ENCODE data around the gene CFAP100. TPM values are rescaled to one million over a fixed set of nuclear protein-coding genes. Genes with fewer than 3 reads are reported as not detected.

CFAP100 gene
- total and polyA plus RNA-seq, 7 experiments from 2014 or later, result not detected

- peaks cover 3 to 8% of the 10 kb centered on the region in 2 donors for H3K27me3 ChIP-seq (ENCODE audit: control insufficient read depth in 2 of 2, insufficient read depth in 2 of 2, low read length in 2 of 2)
- no peak overlapping the region for H3K4me3 ChIP-seq (ENCODE audit: low read length)
- H3K27ac Mint-ChIP-seq, result no peak overlapping the region
- H3K4me1 Mint-ChIP-seq, result peaks cover 4 to 13% (median 7%) of the 10 kb centered on the region in 7 donors
- ChIA-PET POLR2A (no interaction called here), CTCF (no interaction called here)
- DNase-seq, result no peak
- no peak overlapping the region for H3K4me3 Mint-ChIP-seq
- H3K27ac ChIP-seq (ENCODE audit: low read depth, low read length), result no peak overlapping the region
- ATAC-seq, result no peak
- no peaks in the 10 kb centered on the region for H3K36me3 Mint-ChIP-seq
- intact Hi-C loops (cut with micrococcal nuclease), result loop anchor here in 1 of 2 donors (10.0 kb wide), 1 partner anchor 438 kb away; no protein-coding TSS in a partner anchor
- no peaks in the 10 kb centered on the region for H3K36me3 ChIP-seq (ENCODE audit: control insufficient read depth in 2 of 3, insufficient read depth in 3 of 3, low read length in 3 of 3)
- no peaks in the 10 kb centered on the region for H3K9me3 Mint-ChIP-seq
- peaks cover 0 to 3% of the 10 kb centered on the region in 2 donors for H3K4me1 ChIP-seq (ENCODE audit: control insufficient read depth in 2 of 2, insufficient read depth in 2 of 2, low read length in 2 of 2)
- H3K27me3 Mint-ChIP-seq, result peaks cover 10 to 23% (median 14%) of the 10 kb centered on the region in 5 donors
- no peaks in the 10 kb centered on the region for H3K9me3 ChIP-seq (ENCODE audit: control insufficient read depth in 2 of 3, low read length in 3 of 3)
These were observed 41.9 kb upstream of the CFAP100 start for GRCh38 chr3:126352476-126353454.

DNA sequence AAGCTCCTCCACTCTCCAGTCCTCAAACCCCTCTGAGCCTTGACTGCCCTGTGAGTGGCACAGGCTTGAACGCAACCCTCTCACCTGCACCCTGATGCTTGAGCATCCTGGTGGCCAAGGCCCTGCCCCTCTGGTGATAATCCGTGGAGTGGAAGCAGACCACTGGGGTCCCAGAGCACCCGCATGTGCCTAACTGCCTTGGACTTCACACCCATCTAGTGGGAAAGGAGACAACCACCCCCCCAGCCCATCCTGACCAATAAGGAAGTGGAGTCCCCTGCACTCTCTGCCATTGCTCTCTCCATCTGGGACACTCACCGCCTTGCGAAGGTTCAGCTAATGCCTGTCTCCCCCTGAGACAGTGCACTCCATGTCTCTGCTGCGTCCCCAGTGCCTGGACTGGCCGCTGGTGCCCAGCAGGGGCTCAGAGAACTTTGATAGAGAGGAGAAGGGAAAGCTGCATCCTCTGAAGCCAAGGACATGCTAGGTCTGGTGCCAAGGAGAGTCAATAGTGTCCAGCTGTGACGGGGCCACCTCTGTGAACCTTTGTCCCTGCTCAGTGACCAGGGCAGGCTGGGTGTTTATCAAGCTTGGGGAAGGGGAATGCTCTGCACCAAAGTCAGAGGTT lies 40.9 kb upstream of the CFAP100 start:
- Mint-ChIP-seq H3K27me3 (peaks cover 19 to 34% (median 23%) of the 10 kb centered on the region in 5 donors), H3K4me1 (peaks cover 4 to 17% (median 11%) of the 10 kb centered on the region in 7 donors), H3K36me3 (no peaks in the 10 kb centered on the region), H3K4me3 (peak overlapping the region in 1 of 10 donors; percentile 53), H3K9me3 (no peaks in the 10 kb centered on the region), H3K27ac (no peak overlapping the region)
- ATAC-seq, result no peak
- intact Hi-C loops (cut with micrococcal nuclease), result loop anchor here in 1 of 2 donors (10.0 kb wide), 1 partner anchor 439 kb away; no protein-coding TSS in a partner anchor
- ChIA-PET CTCF (no interaction called here), POLR2A (no interaction called here)
- Histone ChIP-seq H3K9me3 (ENCODE audit: control insufficient read depth in 2 of 3, low read length in 3 of 3) (no peaks in the 10 kb centered on the region), H3K36me3 (ENCODE audit: control insufficient read depth in 2 of 3, insufficient read depth in 3 of 3, low read length in 3 of 3) (no peaks in the 10 kb centered on the region), H3K4me3 (ENCODE audit: low read length) (no peak overlapping the region), H3K4me1 (ENCODE audit: control insufficient read depth in 2 of 2, insufficient read depth in 2 of 2, low read length in 2 of 2) (peaks cover 4 to 7% of the 10 kb centered on the region in 2 donors), H3K27me3 (ENCODE audit: control insufficient read depth in 2 of 2, insufficient read depth in 2 of 2, low read length in 2 of 2) (peaks cover 9 to 10% of the 10 kb centered on the region in 2 donors), H3K27ac (ENCODE audit: low read depth, low read length) (no peak overlapping the region)
- no peak for DNase-seq

DNA sequence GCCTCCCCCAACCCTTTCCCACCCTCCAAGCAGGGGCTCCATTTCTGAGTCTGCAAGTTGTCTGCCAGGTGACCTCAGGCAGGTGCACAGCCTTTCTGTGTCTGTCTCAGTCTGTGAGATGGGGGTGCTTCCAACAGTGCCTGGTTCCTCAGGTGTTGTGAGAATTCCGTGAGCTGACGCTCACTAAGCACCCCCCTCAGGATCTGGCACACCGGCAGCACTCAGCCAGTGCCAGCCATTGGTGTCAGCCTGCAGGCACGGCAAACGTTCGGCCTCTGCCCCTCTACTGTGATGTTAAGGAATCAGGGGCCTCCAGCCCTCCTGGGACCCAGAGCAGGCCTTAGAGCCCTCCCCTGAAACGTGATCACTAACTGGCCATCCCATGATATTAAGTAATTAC lies 39.9 kb upstream of the CFAP100 start:
- Histone ChIP-seq H3K36me3 (ENCODE audit: control insufficient read depth in 2 of 3, insufficient read depth in 3 of 3, low read length in 3 of 3) (no peaks in the 10 kb centered on the region), H3K4me3 (ENCODE audit: low read length) (no peak overlapping the region), H3K27me3 (ENCODE audit: control insufficient read depth in 2 of 2, insufficient read depth in 2 of 2, low read length in 2 of 2) (peaks cover 9 to 10% of the 10 kb centered on the region in 2 donors), H3K4me1 (ENCODE audit: control insufficient read depth in 2 of 2, insufficient read depth in 2 of 2, low read length in 2 of 2) (peaks cover 4 to 7% of the 10 kb centered on the region in 2 donors), H3K27ac (ENCODE audit: low read depth, low read length) (no peak overlapping the region), H3K9me3 (ENCODE audit: control insufficient read depth in 2 of 3, low read length in 3 of 3) (no peaks in the 10 kb centered on the region)
- ChIA-PET POLR2A (no interaction called here), CTCF (no interaction called here)
- no peak for ATAC-seq
- Mint-ChIP-seq H3K27ac (no peak overlapping the region), H3K4me1 (peaks cover 4 to 17% (median 11%) of the 10 kb centered on the region in 7 donors), H3K9me3 (no peaks in the 10 kb centered on the region), H3K36me3 (no peaks in the 10 kb centered on the region), H3K4me3 (peak overlapping the region in 2 of 10 donors; percentile 86 to 89), H3K27me3 (peaks cover 28 to 42% (median 29%) of the 10 kb centered on the region in 5 donors)
- intact Hi-C loops (cut with micrococcal nuclease), result loop anchor here (5.0 to 10.0 kb wide), 4 partner anchors 440 to 1302 kb away; partner anchors contain the start of genes MCM2 (in 1 of the 2) and OSBPL11 (in 1 of the 2)
- no peak for DNase-seq

DNA sequence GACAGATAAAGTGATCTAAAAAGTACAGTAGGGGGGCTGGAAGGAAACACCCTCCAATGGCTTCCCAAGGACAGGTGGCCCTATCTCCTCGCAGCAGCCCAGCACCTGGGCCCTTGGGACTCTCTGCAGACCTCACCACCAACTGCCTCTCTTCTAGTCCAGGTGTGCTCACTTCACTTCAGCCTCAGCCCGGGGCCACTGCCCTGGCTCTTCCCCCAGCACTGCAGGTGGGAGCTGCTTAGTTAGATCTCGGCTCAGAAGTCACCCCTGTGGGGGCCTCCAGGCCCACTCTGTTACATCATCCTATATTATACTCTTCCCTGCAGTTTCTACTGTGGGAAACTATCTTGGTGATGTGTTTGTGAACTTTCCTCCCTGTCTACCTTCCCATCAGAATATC lies 39.5 kb upstream of the CFAP100 start:
- intact Hi-C loops (cut with micrococcal nuclease), result loop anchor here (5.0 to 10.0 kb wide), 4 partner anchors 440 to 1303 kb away; partner anchors contain the start of genes MCM2 (in 1 of the 2) and OSBPL11 (in 1 of the 2)
- peak overlapping the region; percentile 26 to 94 (median 72) for H3K4me3 Mint-ChIP-seq

DNA sequence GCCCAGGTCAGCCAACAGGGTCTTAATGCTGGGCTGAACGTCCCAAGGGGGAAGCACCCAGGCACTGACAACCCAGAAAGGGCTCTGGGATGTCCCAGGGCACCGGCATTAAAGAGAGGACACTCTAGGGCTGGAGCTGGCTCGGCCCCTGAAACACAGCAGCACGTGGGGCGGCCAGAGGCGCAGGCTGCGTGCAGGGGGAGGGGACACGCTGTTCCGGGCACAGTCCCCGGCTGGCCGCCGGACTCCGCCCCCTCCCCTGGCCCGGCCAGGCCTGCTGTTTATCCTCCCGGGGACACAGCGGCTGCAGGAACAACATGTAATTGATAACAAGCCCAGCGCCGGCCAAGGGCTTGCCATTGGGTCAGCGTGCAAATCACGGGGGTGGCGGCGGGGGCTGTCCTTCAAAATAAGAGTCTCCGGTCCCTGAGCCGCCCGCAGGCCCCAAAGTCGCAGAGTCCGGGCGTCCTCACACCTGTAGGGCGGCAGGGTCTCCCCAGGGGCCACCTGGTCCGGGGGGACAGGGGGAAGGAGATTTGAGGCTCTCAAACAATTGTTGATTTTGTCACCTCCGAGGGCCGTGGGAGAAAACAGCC lies 38.8 kb upstream of the CFAP100 start:
- peak overlapping the region in 3 of 9 donors; percentile 26 to 93 (median 48) for H3K27ac Mint-ChIP-seq
- peaks cover 4 to 17% (median 11%) of the 10 kb centered on the region in 7 donors for H3K4me1 Mint-ChIP-seq
- DNase-seq (no peak), ATAC-seq (no peak)
- no peaks in the 10 kb centered on the region for H3K36me3 Mint-ChIP-seq
- Histone ChIP-seq H3K4me1 (ENCODE audit: control insufficient read depth in 2 of 2, insufficient read depth in 2 of 2, low read length in 2 of 2) (peaks cover 4 to 7% of the 10 kb centered on the region in 2 donors), H3K27ac (ENCODE audit: low read depth, low read length) (no peak overlapping the region), H3K9me3 (ENCODE audit: control insufficient read depth in 2 of 3, low read length in 3 of 3) (no peaks in the 10 kb centered on the region), H3K27me3 (ENCODE audit: control insufficient read depth in 2 of 2, insufficient read depth in 2 of 2, low read length in 2 of 2) (peaks cover 9 to 10% of the 10 kb centered on the region in 2 donors), H3K36me3 (ENCODE audit: control insufficient read depth in 2 of 3, insufficient read depth in 3 of 3, low read length in 3 of 3) (no peaks in the 10 kb centered on the region), H3K4me3 (ENCODE audit: low read length) (peak overlapping the region; percentile 27)
- no peaks in the 10 kb centered on the region for H3K9me3 Mint-ChIP-seq
- CTCF ChIA-PET, result no interaction called here
- peaks cover 36 to 47% (median 37%) of the 10 kb centered on the region in 5 donors for H3K27me3 Mint-ChIP-seq
- intact Hi-C loops (cut with micrococcal nuclease), result loop anchor here (2.0 to 10.0 kb wide), 8 partner anchors 119 to 1304 kb away; partner anchors contain the start of genes SLC41A3 (in 2 of the 2), CHCHD6 (in 1 of the 2), MCM2 (in 1 of the 2) and OSBPL11 (in 1 of the 2)
- peak overlapping the region; percentile 84 to 95 (median 90) for H3K4me3 Mint-ChIP-seq
- POLR2A ChIA-PET, result no interaction called here

More for the DNA sequence above, 39.5 kb upstream of the CFAP100 start:
- Mint-ChIP-seq H3K4me1 (peaks cover 4 to 17% (median 11%) of the 10 kb centered on the region in 7 donors), H3K9me3 (no peaks in the 10 kb centered on the region), H3K27ac (peak overlapping the region in 1 of 9 donors; percentile 9), H3K27me3 (peaks cover 33 to 47% (median 34%) of the 10 kb centered on the region in 5 donors), H3K36me3 (no peaks in the 10 kb centered on the region)
- Histone ChIP-seq H3K4me3 (ENCODE audit: low read length) (no peak overlapping the region), H3K36me3 (ENCODE audit: control insufficient read depth in 2 of 3, insufficient read depth in 3 of 3, low read length in 3 of 3) (no peaks in the 10 kb centered on the region), H3K27ac (ENCODE audit: low read depth, low read length) (no peak overlapping the region), H3K9me3 (ENCODE audit: control insufficient read depth in 2 of 3, low read length in 3 of 3) (no peaks in the 10 kb centered on the region), H3K27me3 (ENCODE audit: control insufficient read depth in 2 of 2, insufficient read depth in 2 of 2, low read length in 2 of 2) (peaks cover 9 to 10% of the 10 kb centered on the region in 2 donors), H3K4me1 (ENCODE audit: control insufficient read depth in 2 of 2, insufficient read depth in 2 of 2, low read length in 2 of 2) (peaks cover 4 to 7% of the 10 kb centered on the region in 2 donors)
- CTCF ChIA-PET, result no interaction called here
- POLR2A ChIA-PET, result no interaction called here
- ATAC-seq (no peak), DNase-seq (no peak)

Data from naive thymus-derived CD4-positive, alpha-beta T cell (primary cell).